SK-N-SH (cell line): ENCODE results near the gene NFX1. TPM values are rescaled to one million over a fixed set of nuclear protein-coding genes. Genes with fewer than 3 reads are reported as not detected.

Source experiments
- CTCF ChIA-PET: fragments of 300-600, 350-600 bp; formaldehyde crosslinking; extraction: SDS; loops from one replicate; lab custom pipeline; 2021; lab: Yijun Ruan, JAX
- POLR2A ChIA-PET: fragments of 350-600 bp; sonication (Branson Sonifier 250); formaldehyde crosslinking; extraction: SDS; loops from one replicate; lab custom pipeline; 2020; ENCODE audit warnings: antibody characterized with exemption, inconsistent platforms; lab: Yijun Ruan, JAX
- DNase-seq: peaks from one replicate; pipeline ENCODE4 v3.0.0; 2012
- H2AFZ ChIP-seq: fragments of 200-600 bp; sonication (generic); 2 replicates; pipeline ENCODE4 v1.8.1; 2016; ENCODE audit warnings: antibody characterized with exemption, mild to moderate bottlenecking, low read depth
- H3F3A ChIP-seq: fragments of 200-600 bp; sonication (generic); replicated peaks from 2 replicates; pipeline ENCODE3; 2016; ENCODE audit warnings: antibody characterized with exemption, mild to moderate bottlenecking; ENCODE audit not compliant: insufficient read depth
- H3K27ac ChIP-seq, 2 experiments: fragments of 200-500 bp in 1 of 2; fragments of 200-600 bp in 1 of 2; sonication (Bioruptor generic) in 1 of 2; sonication (generic), shearing (Covaris generic) in 1 of 2; 2 replicates each; pipeline versions ENCODE4 v1.5.1 to v1.6.1; 2014 to 2016; ENCODE audit warnings: low read depth in 2 of 2, inconsistent platforms in 1 of 2, low read length in 1 of 2, mild to moderate bottlenecking in 1 of 2, mixed read lengths in 1 of 2
- H3K27me3 ChIP-seq: fragments of 200-600 bp; sonication (generic), shearing (Covaris generic); 2 replicates; pipeline ENCODE4 v1.6.1; 2016; ENCODE audit warnings: mixed run types; ENCODE audit not compliant: insufficient read depth
- H3K36me3 ChIP-seq, 2 experiments: fragments of 200-500 bp in 1 of 2; fragments of 200-600 bp in 1 of 2; sonication (Bioruptor generic) in 1 of 2; sonication (generic) in 1 of 2; replicated peaks in 1 of 2; 2 replicates each; pipeline versions ENCODE3 to v1.5.1; 2014 to 2016; ENCODE audit warnings: low read length in 1 of 2, mild to moderate bottlenecking in 1 of 2; ENCODE audit not compliant: insufficient read depth in 2 of 2, control insufficient read depth in 1 of 2
- H3K4me1 ChIP-seq, 2 experiments: fragments of 200-500 bp in 1 of 2; fragments of 200-600 bp in 1 of 2; sonication (Bioruptor generic) in 1 of 2; sonication (generic), shearing (Covaris generic) in 1 of 2; 2 replicates each; pipeline versions ENCODE4 v1.5.1 to v1.6.1; 2014 to 2016; ENCODE audit warnings: low read depth in 1 of 2, low read length in 1 of 2, mixed run types in 1 of 2; ENCODE audit not compliant: insufficient read depth in 2 of 2, control insufficient read depth in 1 of 2
- H3K4me2 ChIP-seq: fragments of 200-600 bp; sonication (generic), shearing (Covaris generic); 2 replicates; pipeline ENCODE4 v1.6.1; 2017; ENCODE audit warnings: mixed run types
- H3K4me3 ChIP-seq, 2 experiments: fragments of 200-500 bp in 1 of 2; fragments of 200-600 bp in 1 of 2; sonication (Bioruptor generic) in 1 of 2; sonication (generic), shearing (Covaris generic) in 1 of 2; 2 replicates each; pipeline versions ENCODE4 v1.5.1 to v1.8.1; 2014 to 2016; ENCODE audit warnings: low read depth in 2 of 2, inconsistent platforms in 1 of 2, low read length in 1 of 2, mild to moderate bottlenecking in 1 of 2, mixed read lengths in 1 of 2, moderate library complexity in 1 of 2
- H3K79me2 ChIP-seq: fragments of 200-600 bp; sonication (generic); 2 replicates; pipeline ENCODE4 v1.8.1; 2017; ENCODE audit warnings: mild to moderate bottlenecking; ENCODE audit not compliant: insufficient read depth
- H3K9ac ChIP-seq: fragments of 200-600 bp; sonication (generic); 2 replicates; pipeline ENCODE4 v1.6.1; 2017; ENCODE audit warnings: mixed run types
- H3K9me2 ChIP-seq: fragments of 200-600 bp; sonication (generic); 2 replicates; pipeline ENCODE4 v1.6.1; 2017; ENCODE audit warnings: mixed run types
- H3K9me3 ChIP-seq: fragments of 200-600 bp; sonication (generic); 2 replicates; pipeline ENCODE4 v1.6.1; 2017; ENCODE audit warnings: mixed run types, mild to moderate bottlenecking, moderate library complexity
- H4K20me1 ChIP-seq: fragments of 200-600 bp; sonication (generic); 2 replicates; pipeline ENCODE4 v1.6.1; 2017; ENCODE audit warnings: mild to moderate bottlenecking, mixed run types; ENCODE audit not compliant: insufficient read depth
- CHD2 ChIP-seq: fragments of 150-350 bp; IDR thresholded peaks from 2 replicates; pipeline ENCODE4 v1.6.1; 2018; ENCODE audit warnings: low read length; ENCODE audit not compliant: partially characterized antibody
- CTCF ChIP-seq: fragments of 200-600 bp; sonication (generic); IDR thresholded peaks from 2 replicates; pipeline ENCODE4 v1.6.1; 2017; ENCODE audit warnings: antibody characterized with exemption, mild to moderate bottlenecking, moderate library complexity
- EP300 ChIP-seq, 2 experiments: IDR thresholded peaks; 2 replicates each; pipeline versions ENCODE4 v1.4.0 to v1.6.1; 2012; ENCODE audit warnings: borderline replicate concordance in 1 of 2, low read depth in 1 of 2, low read length in 1 of 2
- EZH2phosphoT487 ChIP-seq: fragments of 200-600 bp; sonication (generic); IDR thresholded peaks from 2 replicates; pipeline ENCODE4 v1.6.1; 2017; ENCODE audit warnings: low read depth, mixed run types, mild to moderate bottlenecking, antibody characterized with exemption, moderate library complexity, borderline replicate concordance
- GATA2 ChIP-seq: sonication (generic); formaldehyde crosslinking; IDR thresholded peaks from 2 replicates; pipeline ENCODE4 v1.5.0; 2020; ENCODE audit warnings: mild to moderate bottlenecking, missing genetic modification reagents
- MEF2A ChIP-seq: IDR thresholded peaks from 2 replicates; pipeline ENCODE4 v1.4.0; 2012; ENCODE audit warnings: low read depth, borderline replicate concordance
- NRF1 ChIP-seq: IDR thresholded peaks from 2 replicates; pipeline ENCODE4 v1.6.1; 2012; ENCODE audit warnings: low read depth, mild to moderate bottlenecking, low read length
- RAD21 ChIP-seq: IDR thresholded peaks from 2 replicates; pipeline ENCODE4 v1.6.1; 2012; ENCODE audit warnings: mild to moderate bottlenecking, low read length
- RFX5 ChIP-seq: IDR thresholded peaks from 2 replicates; pipeline ENCODE4 v1.6.1; 2012; ENCODE audit warnings: mild to moderate bottlenecking, improper control_type of control experiment, low read length
- SMC3 ChIP-seq: IDR thresholded peaks from 2 replicates; pipeline ENCODE4 v1.6.1; 2012; ENCODE audit warnings: low read depth, low read length, improper control_type of control experiment
- TAF1 ChIP-seq: IDR thresholded peaks from 2 replicates; pipeline ENCODE4 v1.6.1; 2012; ENCODE audit warnings: low read depth, mild to moderate bottlenecking, low read length, moderate library complexity, borderline replicate concordance
- TEAD4 ChIP-seq: IDR thresholded peaks from 2 replicates; pipeline ENCODE4 v1.4.0; 2012; ENCODE audit warnings: mild to moderate bottlenecking, borderline replicate concordance; ENCODE audit not compliant: insufficient read depth
- WGBS: methylation state at CpG from one replicate; pipeline ENCODE4 v1.1.6; 2017; ENCODE audit warnings: low lambda C conversion rate; 5-methylcytosine and 5-hydroxymethylcytosine counted together
- polyA plus RNA-seq, 3 experiments: library from polyadenylated mRNA; depleted of rRNA; stranded (reverse); fragments of >200 nt; gene quantifications; 2 replicates each; pipeline ENCODE4 v1.2.3, GENCODE V29; 2012
- TF ChIP-seq, protein P1 (sequence below): IDR thresholded peaks from 2 replicates; pipeline ENCODE4 v1.4.0; 2012; ENCODE audit warnings: low read depth, borderline replicate concordance
- TF ChIP-seq, protein P2 (sequence below): fragments of 150-350 bp; IDR thresholded peaks from 2 replicates; pipeline ENCODE4 v1.6.1; 2017; ENCODE audit warnings: antibody characterized with exemption, low read length, low read depth, borderline replicate concordance
- TF ChIP-seq, protein P3 (sequence below): IDR thresholded peaks from 2 replicates; pipeline ENCODE4 v1.6.1; 2012; ENCODE audit warnings: mild to moderate bottlenecking, low read depth, low read length, moderate library complexity
- TF ChIP-seq, protein P4 (sequence below): IDR thresholded peaks from 2 replicates; pipeline ENCODE4; 2012

Gene NFX1
- polyA plus RNA-seq, 1 of the 3 experiments (the other 2 are of a cell fraction) = 19.6 TPM

GRCh38 chr9:33272061-33272460 is 18.3 kb upstream of the NFX1 start:
- TF ChIP-seq, protein P1, sequence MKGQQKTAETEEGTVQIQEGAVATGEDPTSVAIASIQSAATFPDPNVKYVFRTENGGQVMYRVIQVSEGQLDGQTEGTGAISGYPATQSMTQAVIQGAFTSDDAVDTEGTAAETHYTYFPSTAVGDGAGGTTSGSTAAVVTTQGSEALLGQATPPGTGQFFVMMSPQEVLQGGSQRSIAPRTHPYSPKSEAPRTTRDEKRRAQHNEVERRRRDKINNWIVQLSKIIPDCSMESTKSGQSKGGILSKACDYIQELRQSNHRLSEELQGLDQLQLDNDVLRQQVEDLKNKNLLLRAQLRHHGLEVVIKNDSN = no peak
- TF ChIP-seq, protein P2, sequence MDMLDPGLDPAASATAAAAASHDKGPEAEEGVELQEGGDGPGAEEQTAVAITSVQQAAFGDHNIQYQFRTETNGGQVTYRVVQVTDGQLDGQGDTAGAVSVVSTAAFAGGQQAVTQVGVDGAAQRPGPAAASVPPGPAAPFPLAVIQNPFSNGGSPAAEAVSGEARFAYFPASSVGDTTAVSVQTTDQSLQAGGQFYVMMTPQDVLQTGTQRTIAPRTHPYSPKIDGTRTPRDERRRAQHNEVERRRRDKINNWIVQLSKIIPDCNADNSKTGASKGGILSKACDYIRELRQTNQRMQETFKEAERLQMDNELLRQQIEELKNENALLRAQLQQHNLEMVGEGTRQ = no peak
- TF ChIP-seq, protein P3, sequence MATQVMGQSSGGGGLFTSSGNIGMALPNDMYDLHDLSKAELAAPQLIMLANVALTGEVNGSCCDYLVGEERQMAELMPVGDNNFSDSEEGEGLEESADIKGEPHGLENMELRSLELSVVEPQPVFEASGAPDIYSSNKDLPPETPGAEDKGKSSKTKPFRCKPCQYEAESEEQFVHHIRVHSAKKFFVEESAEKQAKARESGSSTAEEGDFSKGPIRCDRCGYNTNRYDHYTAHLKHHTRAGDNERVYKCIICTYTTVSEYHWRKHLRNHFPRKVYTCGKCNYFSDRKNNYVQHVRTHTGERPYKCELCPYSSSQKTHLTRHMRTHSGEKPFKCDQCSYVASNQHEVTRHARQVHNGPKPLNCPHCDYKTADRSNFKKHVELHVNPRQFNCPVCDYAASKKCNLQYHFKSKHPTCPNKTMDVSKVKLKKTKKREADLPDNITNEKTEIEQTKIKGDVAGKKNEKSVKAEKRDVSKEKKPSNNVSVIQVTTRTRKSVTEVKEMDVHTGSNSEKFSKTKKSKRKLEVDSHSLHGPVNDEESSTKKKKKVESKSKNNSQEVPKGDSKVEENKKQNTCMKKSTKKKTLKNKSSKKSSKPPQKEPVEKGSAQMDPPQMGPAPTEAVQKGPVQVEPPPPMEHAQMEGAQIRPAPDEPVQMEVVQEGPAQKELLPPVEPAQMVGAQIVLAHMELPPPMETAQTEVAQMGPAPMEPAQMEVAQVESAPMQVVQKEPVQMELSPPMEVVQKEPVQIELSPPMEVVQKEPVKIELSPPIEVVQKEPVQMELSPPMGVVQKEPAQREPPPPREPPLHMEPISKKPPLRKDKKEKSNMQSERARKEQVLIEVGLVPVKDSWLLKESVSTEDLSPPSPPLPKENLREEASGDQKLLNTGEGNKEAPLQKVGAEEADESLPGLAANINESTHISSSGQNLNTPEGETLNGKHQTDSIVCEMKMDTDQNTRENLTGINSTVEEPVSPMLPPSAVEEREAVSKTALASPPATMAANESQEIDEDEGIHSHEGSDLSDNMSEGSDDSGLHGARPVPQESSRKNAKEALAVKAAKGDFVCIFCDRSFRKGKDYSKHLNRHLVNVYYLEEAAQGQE = no peak
- no peak for TF ChIP-seq GATA2 (CRISPR knock-in tag)
- TF ChIP-seq, all 33 proteins: peak for 0
- Histone ChIP-seq H3K27me3 (no peaks in the 10 kb centered on the region), H3K9ac (no peak overlapping the region), H3K4me1 (no peaks in the 10 kb centered on the region), H2AFZ (no peak overlapping the region), H3K79me2 (peaks cover 28% of the 10 kb centered on the region), H3K9me3 (no peaks in the 10 kb centered on the region), H3F3A (peaks cover 18% of the 10 kb centered on the region), H3K4me3 (no peak overlapping the region), H3K36me3 (peaks cover 77 to 83% of the 10 kb centered on the region in 2 experiments), H3K27ac (no peak overlapping the region), H4K20me1 (no peaks in the 10 kb centered on the region), H3K9me2 (no peaks in the 10 kb centered on the region), H3K4me2 (no peak overlapping the region)
- ChIA-PET CTCF (interaction anchor here (1.2 to 1.5 kb wide), 2 partner anchors 9 to 15 kb away, joined by 3 to 6 read pairs; no protein-coding TSS in a partner anchor), POLR2A (no interaction called here)
- DNase-seq = no peak
- 100% methylated on average over 1 of the region's 1 CpG for WGBS

GRCh38 chr9:33273266-33273971 is 16.9 kb upstream of the NFX1 start:
- Histone ChIP-seq H3K9me2 (no peaks in the 10 kb centered on the region), H3K36me3 (peaks cover 76 to 82% of the 10 kb centered on the region in 2 experiments), H2AFZ (no peak overlapping the region), H3K4me2 (no peak overlapping the region), H3K4me3 (no peak overlapping the region), H3K27me3 (no peaks in the 10 kb centered on the region), H3K79me2 (peaks cover 22% of the 10 kb centered on the region), H3F3A (peaks cover 18% of the 10 kb centered on the region), H3K9ac (no peak overlapping the region), H3K4me1 (no peaks in the 10 kb centered on the region), H4K20me1 (no peaks in the 10 kb centered on the region), H3K27ac (no peak overlapping the region), H3K9me3 (no peaks in the 10 kb centered on the region)
- no peak for DNase-seq
- POLR2A ChIA-PET = no interaction called here
- CTCF ChIA-PET = interaction anchor here (0.8 to 1.5 kb wide), 4 partner anchors 9 to 130 kb away, joined by 3 to 6 read pairs (median 3); partner anchors contain the start of genes BAG1 and CHMP5
- 78% methylated on average over 3 of the region's 3 CpGs for WGBS
- TF ChIP-seq, protein P2 = no peak
- TF ChIP-seq TEAD4 = no peak
- no peak for TF ChIP-seq EZH2phosphoT487
- no peak for TF ChIP-seq RAD21
- no peak for TF ChIP-seq SMC3
- TF ChIP-seq, protein P4, sequence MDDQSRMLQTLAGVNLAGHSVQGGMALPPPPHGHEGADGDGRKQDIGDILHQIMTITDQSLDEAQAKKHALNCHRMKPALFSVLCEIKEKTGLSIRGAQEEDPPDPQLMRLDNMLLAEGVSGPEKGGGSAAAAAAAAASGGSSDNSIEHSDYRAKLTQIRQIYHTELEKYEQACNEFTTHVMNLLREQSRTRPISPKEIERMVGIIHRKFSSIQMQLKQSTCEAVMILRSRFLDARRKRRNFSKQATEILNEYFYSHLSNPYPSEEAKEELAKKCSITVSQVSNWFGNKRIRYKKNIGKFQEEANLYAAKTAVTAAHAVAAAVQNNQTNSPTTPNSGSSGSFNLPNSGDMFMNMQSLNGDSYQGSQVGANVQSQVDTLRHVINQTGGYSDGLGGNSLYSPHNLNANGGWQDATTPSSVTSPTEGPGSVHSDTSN = no peak
- no peak for TF ChIP-seq CTCF
- TF ChIP-seq CHD2 = no peak
- no peak for TF ChIP-seq NRF1
- TF ChIP-seq RFX5 = no peak
- TF ChIP-seq MEF2A = no peak
- no peak for TF ChIP-seq EP300 (IDR thresholded peaks at IDR 0.05; ENCODE audit: borderline replicate concordance in 1 of 2, low read depth in 1 of 2, low read length in 1 of 2)
- no peak for TF ChIP-seq TAF1
